ENCODE results near the gene RPP21.

RPP21 gene

GRCh38 chr6:30344868-30345671 is at the start of gene RPP21:
RPP21 (plus strand) TSS chr6:30345156; CDS start chr6:30345172, 16 bp downstream.
- DNase-seq (ENCODE audit: low spot score): peak; percentile 97

- DNase-seq (ENCODE audit: low spot score): no peak
These were observed 49.1 kb upstream of the RPP21 start for GRCh38 chr6:30295837-30296236.

GRCh38 chr6:30304002-30304401 is 41.0 kb upstream of the RPP21 start:
- no peak for DNase-seq (ENCODE audit: low spot score)

GRCh38 chr6:30311101-30311500 is 33.9 kb upstream of the RPP21 start:
- no peak for DNase-seq (ENCODE audit: low spot score)

GRCh38 chr6:30311671-30312070 is 33.3 kb upstream of the RPP21 start:
- no peak for DNase-seq (ENCODE audit: low spot score)

GRCh38 chr6:30312266-30312665 is 32.7 kb upstream of the RPP21 start:
- DNase-seq (ENCODE audit: low spot score): no peak

- no peak for DNase-seq (ENCODE audit: low spot score)
These were observed 32.2 kb upstream of the RPP21 start for GRCh38 chr6:30312676-30313321.

GRCh38 chr6:30315156-30315555 is 29.8 kb upstream of the RPP21 start:
- no peak for DNase-seq (ENCODE audit: low spot score)

GRCh38 chr6:30317913-30318589 is 26.9 kb upstream of the RPP21 start:
- no peak for DNase-seq (ENCODE audit: low spot score)

GRCh38 chr6:30319146-30319835 is 25.7 kb upstream of the RPP21 start:
- no peak for DNase-seq (ENCODE audit: low spot score)

GRCh38 chr6:30321692-30322388 is 23.1 kb upstream of the RPP21 start:
- DNase-seq (ENCODE audit: low spot score): no peak

- no peak for DNase-seq (ENCODE audit: low spot score)
These were observed 22.1 kb upstream of the RPP21 start for GRCh38 chr6:30322527-30323501.

- no peak for DNase-seq (ENCODE audit: low spot score)
These were observed 21.1 kb upstream of the RPP21 start for GRCh38 chr6:30323806-30324205.

GRCh38 chr6:30325150-30325872 is 19.6 kb upstream of the RPP21 start:
- DNase-seq (ENCODE audit: low spot score): peak; percentile 66

- peak; percentile 80 for DNase-seq (ENCODE audit: low spot score)
These were observed 19.0 kb upstream of the RPP21 start for GRCh38 chr6:30325873-30326525.

- peak; percentile 89 for DNase-seq (ENCODE audit: low spot score)
These were observed 18.3 kb upstream of the RPP21 start, which contains the start of gene TRIM39 for GRCh38 chr6:30326526-30327231. TRIM39 (plus strand) TSS chr6:30326927; CDS start chr6:30329318, 2,391 bp downstream.

- no peak for DNase-seq (ENCODE audit: low spot score)
These were observed 17.7 kb upstream of the RPP21 start for GRCh38 chr6:30327232-30327746.

- DNase-seq (ENCODE audit: low spot score): no peak
These were observed 16.6 kb upstream of the RPP21 start for GRCh38 chr6:30328397-30328796.

All from germinal center (tissue), 1 donor.